HG03039 (cell line): ENCODE measurements around the gene FAM3C.
"Not testable (repeated sequence)": the region's sequence is repeated elsewhere in the genome, so short reads cannot be mapped to it uniquely, and the experiment has no call there.

Experiments used
- ATAC-seq: cut with Tn5 transposase; IDR thresholded peaks from one replicate; pipeline ENCODE4 v1.9.1; 2021; ENCODE audit warnings: mild to moderate bottlenecking, moderate library complexity; ENCODE audit not compliant: unreplicated experiment

Gene FAM3C, protein sequence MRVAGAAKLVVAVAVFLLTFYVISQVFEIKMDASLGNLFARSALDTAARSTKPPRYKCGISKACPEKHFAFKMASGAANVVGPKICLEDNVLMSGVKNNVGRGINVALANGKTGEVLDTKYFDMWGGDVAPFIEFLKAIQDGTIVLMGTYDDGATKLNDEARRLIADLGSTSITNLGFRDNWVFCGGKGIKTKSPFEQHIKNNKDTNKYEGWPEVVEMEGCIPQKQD

DNA sequence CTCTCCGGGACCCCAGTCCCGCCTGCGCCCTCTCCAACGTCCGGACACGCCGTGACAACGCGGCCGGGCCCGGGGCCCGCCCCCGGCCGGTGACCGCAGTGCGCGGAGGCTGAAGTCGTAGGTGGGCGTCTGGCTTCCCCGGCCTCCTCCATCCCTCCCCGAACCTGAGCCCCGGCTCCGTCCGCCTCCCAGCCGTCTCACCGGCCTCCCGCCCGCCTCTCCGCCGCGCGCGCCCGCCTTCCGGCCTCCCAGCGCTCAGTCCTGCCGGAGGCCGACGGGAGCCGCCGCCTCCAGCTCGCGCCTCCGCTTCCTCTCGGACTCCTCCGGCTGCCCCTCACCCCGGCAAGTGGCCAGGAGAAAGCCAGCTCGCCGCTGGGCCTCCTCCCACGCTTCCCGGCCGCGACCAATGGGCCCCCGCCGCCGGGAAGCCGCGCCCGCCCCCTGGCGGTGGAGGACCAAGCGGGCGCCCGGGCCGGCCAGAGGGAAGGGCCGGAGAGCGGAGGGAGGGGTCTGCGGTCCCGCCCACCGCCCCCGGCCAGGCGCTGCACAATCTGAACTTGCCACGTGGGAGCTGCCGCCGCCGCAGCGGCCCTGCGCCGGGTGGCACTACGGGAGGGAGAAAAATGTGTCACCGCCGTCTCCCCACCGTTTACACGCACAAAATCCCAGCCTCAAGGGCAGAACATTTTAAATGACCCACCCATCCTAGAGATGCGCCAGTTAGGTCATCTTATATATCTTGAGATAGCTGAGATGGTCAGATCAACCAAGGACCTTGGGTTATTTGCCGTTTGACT lies at the start of gene FAM3C:
Gene FAM3C, minus strand, starts transcription at position 348 of the 797 bp plus-strand sequence. CDS start 13,339 bp downstream, outside the sequence.
- ATAC-seq, result peak; percentile 83

DNA sequence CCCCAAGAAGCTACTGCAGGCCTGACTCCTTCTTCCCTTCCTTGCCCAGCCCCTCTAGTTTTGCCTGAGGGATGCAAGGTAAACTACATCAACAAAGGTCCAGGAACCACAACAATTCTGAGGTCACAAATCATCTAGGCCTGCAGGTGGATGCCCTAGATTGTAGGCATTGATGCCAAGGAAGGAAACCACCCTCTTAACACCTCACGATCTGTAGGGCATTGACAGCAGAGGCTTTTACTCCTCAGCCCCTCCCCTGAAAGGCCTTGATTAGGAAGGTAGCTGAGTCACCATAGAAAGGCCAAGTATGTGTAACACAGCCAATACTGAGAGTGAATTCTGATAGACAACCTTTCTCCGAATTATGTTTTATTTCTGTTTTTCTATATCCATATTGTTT lies 46.7 kb upstream of the FAM3C start:
- ATAC-seq, result no peak

DNA sequence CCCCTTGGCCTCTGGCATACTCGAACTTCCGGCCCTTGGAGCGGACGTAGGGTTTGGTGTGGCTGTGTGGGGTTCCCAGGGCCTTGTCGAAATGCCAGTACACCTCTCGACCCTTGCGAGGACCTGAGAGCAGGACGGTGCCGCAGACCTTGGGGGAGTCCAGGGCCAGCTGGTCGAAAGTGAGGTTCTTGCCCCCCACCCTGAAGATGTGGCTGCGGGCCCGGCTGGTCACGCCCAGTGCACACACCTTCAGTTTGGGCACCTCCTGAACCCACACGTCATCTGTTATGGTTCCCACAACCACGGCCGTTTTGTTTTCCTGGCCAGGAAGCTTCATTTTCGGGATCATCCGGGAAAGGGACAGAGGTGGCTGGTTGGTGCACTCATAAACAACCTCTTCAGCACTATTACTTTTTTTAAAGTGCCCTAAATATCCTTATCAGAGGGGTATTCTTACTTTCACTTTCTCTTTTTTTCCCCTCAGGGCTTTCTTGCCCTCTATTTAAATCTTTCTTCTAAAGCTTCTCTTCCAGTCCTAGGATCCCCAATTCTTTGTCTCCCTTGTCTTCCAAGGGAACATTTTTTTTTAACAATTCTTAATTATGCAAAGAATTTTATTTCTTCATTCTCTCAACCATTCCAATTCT lies 44.9 kb upstream of the FAM3C start:
- ATAC-seq, result no peak

DNA sequence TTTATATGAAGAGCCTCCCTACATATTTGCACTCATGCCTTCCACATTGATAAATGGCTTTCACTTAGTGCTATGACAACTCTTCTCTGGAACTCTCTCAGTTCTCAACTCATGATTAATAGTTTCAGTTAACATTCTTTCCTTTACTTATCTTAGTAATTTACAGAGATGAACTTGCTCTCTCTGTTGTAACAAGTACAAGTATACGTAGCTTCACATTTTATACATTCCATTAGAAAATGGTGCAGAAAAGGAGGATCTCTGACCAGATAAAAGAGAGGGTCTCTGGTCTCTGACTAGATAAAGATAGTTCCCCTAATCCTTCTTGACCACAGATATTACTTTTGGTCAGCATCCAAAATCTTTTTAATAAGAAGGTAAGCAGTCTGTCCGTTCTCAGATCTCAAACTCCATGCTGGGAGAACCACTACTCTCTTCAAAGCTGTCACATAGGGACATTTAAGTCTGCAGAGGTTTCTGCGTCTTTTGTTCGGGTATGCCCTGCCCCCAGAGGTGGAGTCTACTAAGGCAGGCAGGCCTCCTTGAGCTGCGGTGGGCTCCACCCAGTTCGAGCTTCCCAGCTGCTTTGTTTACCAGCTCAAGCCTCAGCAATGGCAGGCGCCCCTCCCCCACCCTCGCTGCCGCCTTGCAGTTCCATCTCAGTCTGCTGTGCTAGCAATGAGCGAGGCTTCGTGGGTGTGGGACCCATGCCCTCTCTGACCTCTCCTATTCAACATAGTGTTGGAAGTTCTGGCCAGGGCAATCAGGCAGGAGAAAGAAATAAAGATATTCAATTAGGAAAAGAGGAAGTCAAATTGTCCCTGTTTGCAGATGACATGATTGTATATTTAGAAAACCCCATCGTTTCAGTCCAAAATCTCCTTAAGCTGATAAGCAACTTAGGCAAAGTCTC lies 42.2 kb upstream of the FAM3C start:
- not testable (repeated sequence) for ATAC-seq

DNA sequence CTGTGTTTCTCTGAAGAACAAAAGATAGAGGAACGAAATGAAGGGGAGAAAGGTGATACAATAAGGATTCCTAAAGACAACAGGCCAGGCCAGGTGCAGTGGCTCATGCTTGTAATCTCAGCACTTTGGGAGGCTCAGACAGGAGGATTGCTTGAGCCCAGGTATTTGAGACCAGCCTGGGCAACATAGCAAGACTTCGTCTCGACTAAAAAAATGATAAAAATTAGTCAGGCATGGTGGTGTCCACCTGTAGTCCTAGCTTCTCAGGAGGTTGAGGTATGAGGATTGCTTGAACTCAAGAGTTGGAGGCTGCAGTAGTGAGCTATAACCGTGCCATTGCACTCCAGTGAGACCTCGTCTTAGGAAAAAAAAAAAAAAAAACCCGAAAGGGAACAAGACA lies 41.4 kb upstream of the FAM3C start:
- ATAC-seq, result no peak

DNA sequence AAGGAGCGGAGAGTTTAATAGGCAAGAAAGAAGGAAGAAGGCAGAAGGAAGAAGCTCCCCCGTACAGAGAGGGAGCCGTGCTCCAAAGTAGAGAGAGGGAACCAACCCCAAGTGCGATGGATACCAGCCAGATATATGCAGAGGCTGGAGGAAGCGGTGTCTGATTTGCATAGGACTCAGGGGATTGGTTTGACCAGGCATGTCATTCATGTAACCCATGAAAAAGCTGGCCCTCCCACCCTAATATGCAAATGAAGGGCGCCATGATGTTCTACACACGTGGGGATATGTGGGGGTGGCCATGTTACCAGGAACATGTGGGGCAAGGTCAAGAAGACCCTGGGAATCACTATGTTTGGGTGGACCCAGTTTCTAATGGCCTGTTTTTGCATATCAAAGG lies 40.6 kb upstream of the FAM3C start:
- ATAC-seq, result no peak

DNA sequence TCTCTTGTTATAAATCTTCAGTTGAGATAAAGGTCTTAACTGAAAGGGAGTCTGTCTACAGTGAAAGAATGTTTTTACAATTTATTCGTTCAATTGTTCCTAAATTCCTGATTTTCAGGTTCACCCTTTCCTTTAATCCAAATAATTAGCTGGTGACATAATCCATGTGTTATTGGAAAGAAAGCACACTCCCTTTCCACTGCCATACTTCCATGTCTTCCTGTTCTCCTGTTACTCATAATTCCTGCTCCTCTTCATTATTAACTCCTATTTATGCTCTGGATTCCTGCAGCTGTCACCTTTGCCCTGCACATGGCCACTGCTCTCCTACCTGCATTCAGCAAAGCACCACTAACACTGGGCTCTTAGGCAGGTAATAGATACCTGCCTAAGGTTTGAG lies 40.0 kb upstream of the FAM3C start:
- ATAC-seq, result no peak

DNA sequence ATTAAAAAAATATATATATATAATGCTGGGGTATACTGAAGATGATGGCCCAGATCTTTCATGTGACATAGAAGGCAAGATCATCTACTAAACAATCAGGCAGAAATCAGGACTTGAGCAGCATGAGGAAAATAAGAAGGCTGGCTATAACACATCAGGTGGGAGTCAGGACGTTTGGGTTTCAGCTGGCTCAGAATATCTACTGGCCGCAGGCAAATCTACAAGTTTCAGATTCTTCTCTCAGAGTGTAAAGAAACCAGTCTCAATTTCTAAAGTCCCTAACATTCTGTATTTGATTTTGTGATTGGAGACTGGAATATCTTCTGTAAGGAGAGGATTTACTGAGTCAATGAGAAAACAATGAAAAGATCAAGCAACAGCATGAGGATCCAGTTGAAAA lies 37.7 kb upstream of the FAM3C start:
- peak; percentile 57 for ATAC-seq

DNA sequence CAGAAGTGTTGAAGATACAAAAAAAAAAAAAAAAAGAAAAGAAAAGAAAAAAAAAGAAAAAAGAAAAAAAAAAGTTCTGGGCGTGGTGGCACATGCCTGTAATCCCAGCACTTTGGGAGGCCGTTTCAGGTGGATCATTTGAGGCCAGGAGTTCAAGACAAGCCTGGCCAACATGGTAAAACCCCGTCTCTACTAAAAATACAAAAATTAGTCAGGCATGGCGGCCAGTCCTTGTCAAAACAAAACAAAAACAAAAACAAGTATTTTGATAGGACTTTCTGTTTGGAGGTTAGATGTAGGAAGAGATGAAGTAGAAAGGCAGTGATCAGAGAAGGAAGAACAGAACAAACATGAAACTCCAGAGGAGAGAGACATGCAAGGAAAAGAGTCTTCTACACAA lies 36.4 kb upstream of the FAM3C start:
- peak; percentile 58 for ATAC-seq

DNA sequence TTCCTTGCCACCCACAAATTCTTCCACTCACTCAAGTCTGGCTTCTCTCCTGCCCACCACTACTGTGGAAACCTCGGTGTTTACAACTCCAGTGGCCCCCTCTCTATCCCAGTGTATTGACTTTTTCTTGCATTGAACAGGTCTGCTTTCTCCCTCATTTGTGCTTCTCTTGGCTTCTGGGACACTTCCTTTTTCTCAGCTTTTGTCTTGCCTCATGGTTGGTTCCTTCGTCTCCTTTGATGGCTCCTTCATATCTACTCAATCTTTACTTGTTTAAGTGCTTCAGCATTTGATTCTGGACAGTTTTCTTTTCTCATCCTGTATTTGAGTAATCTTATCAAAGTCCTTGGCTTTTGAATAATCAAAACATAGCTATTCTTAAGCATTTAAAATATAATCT lies 35.9 kb upstream of the FAM3C start:
- no peak for ATAC-seq

DNA sequence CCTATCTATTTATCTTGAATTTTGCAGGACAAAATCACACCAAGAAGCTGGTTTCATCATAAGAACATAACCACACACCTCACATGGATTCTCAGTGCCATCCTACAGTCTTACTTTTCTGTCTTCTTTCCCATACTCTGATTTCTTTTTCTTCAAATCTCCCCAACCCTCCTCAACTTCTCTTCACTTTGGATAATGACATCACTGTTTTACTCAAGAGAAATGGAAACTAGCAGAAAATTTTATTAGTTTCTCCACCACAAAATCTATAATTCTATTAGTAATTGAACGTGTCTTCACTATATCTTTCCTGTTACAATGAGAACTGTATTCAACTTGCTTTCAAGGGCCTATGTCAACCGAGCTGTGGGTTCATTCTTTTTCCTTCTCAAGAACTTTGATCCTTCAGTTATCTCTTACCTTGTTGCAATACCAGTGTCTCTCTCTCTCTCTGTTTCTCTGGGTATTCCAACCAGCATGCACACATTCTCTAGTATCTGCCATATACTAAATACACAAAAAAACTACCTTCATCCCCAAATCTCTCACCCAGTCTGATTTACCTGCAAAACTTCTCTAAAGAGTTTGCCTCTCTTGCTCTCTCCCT lies 35.4 kb upstream of the FAM3C start:
- no peak for ATAC-seq

DNA sequence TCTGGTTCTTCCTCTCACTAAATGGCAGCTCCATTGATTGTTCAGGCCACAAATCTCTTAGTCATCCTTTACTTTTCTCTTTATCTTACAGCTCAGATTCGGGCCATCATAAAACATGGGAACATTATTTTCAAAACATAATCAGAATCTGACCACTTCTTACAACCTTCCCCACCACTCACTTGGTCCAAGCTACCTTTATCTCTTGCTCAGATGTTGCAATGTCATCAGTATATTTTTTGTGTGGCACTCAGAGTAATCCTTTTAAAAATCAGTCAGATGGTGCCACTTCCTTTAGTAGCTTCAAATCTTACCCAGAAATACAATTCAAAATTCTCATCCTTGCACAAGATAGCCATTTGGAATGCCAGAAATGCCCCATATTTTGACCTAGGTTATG lies 34.5 kb upstream of the FAM3C start:
- ATAC-seq, result no peak

DNA sequence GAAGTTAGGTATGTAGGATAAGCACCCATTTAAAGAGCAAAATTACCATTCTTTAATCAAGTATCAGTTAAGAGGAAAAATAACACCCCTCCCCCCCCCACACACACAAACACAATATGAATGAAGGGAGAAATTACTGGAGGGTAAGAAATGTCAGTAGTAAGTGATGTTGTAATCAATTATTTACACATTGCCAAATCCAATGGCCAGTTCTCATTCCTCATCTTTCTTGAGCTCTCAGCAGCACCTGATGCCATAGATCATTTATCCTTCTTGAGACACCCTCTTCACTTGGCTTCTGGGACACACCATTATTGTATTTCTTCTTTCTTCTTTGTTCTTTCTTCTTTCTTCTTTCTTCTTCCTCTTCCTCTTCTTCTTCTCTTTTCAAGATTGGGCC lies 33.7 kb upstream of the FAM3C start:
- ATAC-seq, result no peak

DNA sequence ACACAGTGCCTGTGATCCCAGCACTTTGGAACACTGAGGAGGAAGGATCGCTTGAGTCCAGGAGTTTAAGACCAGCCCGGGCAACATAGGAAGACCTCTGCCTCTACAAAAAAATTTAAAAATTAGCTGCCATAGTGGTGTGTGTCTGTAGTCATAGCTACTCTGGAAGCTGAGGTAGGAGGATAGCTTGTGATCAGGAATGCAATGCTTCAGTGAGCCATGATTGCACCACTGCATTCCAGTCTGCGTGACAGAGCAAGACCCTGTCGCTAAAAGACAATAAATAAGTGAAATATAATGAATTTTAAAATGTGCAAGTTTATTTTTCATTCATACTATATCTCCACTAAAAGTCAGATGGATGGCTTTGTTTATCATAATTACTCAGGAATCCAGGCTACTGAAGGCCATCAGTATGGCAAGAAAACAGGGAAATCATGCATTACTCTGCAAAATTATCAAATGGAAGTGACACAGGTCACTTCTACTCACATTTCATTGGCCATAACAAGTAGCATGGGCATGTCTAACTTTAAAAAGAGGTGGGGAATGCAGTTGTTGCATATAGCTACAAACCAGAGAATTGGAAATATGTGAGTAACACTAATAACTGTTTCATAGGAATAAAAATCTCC lies 32.9 kb upstream of the FAM3C start:
- ATAC-seq, result no peak

DNA sequence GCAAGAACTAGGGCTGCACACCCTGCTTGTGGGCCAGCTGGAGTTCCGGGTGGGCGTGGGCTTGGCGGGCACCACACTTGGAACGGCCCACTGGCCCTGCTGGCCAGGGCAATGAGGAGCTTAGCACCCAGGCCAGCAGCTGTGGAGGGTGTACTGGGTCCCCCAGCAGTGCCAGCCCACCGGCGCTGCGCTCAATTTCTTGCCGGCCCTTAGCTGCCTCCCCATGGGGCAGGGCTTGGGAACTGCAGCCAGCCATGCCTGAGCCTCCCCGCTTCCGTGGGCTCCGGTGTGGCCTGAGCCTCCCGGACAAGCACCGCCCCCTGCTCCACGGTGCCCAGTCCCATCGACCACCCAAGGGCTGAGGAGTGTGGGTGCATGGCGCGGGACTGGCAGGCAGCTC lies 25.6 kb upstream of the FAM3C start:
- ATAC-seq, result not testable (repeated sequence)

DNA sequence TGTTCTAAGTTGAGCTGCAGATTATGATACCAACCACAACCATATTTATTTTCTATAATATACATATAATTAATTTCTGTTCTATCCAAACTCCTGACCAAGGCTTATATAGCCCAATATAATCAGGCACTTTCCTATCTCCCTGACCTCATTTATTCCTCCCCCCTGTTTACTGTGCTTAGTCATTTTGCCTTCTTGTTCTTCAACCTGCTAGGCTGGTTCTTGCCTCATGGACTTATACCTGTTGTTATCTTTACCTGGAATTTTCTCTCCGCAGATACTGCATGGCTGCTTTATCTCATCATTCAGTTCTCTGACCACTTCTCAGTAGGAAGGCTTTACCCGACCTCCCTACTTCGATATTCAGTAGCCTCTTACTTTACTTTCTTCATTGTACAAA lies 24.9 kb upstream of the FAM3C start:
- no peak for ATAC-seq

DNA sequence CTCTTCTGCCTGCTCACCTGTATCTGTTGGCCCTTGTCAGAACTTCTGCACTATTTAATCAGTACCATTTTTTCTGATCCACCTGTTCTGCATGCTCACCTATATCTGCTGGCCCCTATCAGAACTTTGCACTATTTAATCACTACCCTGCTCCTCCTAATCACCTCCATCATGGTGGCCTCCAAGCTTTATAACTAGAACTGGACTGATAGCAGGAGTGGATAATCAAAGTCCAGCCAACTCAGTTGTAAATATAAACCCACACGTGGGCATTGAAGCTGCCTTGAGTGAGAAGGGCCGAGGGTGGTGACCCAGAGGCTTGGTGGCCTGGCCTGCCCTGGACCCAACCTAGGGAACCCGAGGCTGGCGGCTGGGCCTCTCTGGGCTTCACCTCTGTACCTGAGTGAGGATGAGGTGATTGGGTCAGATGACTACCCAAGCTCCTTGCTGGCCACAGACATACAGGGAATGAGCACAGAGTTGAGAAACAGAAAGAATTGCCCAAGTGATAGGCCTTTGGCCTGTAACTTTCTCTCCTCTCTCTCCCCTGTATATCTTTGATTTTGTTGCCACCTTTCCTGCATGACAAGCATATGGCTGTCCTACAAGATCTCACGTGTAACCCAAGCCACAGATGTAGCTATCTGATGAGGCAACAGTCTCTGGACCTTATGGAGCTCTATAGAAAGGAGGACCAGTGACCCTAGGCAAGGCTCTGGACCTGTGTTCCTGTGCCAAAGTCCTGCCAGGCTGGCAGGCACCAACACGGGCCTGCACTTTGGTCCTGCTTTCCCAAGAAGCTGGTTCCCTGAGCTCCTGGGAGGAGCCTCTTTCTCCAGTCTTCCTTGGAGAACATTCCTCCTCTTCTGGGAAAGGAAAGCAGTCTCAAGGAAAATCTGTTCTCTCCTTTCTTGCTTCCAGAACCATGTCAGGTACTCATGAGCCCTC lies 23.4 kb upstream of the FAM3C start:
- no peak for ATAC-seq

DNA sequence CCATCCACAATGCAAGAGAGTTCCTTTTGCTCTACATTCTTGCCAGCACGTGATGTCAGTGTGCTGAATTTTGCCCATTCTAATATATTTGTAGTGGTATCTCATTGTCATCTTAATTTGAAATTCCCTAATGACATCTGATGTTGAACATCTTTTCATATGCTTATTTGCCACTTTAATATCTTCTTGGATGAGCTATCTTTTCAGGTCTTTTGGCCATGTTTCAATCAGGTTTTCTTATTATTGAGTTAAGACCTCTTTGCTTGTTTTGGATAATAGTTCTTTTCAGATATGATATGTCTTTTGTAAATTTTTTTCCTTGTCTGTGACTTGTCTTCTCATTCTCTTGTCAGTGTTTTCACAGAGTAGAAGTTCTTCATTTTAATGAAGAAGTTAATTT lies 20.4 kb upstream of the FAM3C start:
- no peak for ATAC-seq

DNA sequence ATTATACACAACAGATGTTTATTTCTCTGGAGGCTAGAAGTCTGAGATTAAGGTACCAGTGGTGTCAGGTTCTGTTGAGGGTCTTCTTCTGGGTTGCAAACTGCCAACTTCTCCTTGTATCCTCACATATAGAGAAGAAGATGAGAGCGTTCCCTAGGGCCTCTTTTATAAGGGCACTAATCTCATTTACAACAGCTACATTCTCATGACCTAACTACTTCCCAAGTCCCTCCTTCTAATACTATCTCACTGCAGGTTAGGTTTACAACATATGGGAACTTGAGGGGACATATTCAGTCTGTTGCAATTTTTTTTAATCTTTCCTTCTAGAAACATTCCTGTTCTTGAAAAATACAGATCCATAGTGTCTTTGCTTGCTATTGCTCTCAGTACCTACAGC lies 18.3 kb upstream of the FAM3C start:
- no peak for ATAC-seq
